CD4-positive, alpha-beta T cell treated with Interleukin-6 at 100 ng/mL for 8 hours (primary cell): Measurements from ENCODE around the gene COL2A1.

Source experiments
- DNase-seq: peaks from one replicate; pipeline ENCODE4 v3.0.0-alpha.2; 2020; ENCODE audit warnings: mixed read lengths, low spot score

Gene COL2A1

DNA sequence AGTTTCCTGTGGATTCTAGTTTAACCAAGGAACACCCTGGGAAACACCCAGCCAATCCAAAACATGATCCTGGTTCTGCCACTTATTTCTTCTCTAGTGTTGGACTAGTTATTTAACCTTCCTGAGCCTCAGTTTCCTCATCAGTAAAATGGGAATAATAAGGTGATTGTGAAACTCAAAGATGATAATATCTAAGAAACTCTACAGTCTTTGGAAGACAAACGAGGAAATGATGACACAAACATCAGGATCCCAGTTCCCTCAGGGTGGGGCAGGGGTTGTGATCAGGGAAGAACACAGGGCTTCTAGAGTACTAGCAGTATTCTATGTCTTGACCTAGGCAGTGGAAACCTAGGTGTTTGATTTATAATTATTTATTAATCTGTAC lies 58.9 kb downstream of the COL2A1 start:
- DNase-seq = no peak

DNA sequence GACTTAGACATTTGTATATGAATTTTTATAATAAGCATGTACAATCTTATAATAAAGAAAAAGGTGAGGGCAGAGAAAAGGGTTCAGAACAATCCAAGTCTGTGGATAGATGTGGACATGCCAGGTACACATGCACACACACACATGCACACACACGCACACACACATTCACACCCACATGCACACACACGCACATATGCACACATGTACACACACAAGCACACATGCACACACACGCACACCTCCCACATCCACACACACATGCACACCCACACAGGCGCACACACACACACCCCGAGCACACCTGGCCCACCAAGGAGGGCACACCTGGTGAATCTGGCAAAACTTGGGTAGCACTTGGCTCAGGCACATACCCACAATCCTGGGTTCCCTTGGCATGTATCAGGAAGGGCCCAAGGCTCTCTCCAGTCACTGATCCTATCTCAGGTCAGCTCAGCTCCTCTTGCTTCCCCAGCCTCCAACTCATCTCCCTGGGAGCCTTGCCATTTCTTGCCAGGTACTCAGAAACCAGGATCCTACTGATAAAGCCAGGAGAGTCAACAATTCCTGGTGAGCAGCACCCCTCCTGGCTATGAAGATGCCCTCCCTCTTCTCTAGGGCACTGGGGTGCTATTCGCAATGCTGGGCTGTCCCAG lies 59.5 kb downstream of the COL2A1 start:
- DNase-seq = no peak

DNA sequence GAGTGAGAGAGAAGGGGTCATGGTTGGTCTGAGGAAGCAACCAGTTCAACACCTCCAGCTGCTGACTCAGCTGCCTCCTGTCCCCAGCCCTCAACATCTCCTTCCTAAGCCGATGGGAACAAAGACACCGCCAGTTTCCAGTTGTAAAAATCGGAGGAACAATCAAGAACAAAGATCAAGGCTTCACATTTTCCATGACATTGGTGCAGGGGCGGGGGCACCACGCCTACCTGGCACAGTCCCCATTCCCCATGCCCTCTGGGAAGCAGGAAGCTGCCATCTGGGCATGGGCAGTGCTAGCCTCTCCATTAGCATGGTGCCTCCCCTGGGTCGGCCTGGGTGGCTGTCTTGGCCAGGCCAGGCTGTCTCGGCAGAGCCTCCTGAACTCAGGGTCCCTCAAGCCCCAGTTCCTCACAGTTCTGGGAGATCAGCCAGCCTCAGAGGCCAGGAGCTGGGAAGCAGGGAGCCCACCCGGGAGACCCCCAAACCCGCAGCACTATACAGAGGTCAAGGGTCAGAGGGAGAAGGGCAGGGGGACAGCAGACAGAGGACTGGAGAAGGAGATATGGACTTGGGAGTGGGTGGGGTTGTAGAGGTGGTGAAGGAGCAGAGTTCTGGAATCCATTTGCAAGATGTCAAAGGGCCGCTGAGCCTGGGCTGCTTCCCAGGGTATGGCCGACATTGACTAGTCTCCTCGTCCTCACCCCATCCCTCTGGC lies 60.5 kb downstream of the COL2A1 start:
- no peak for DNase-seq

DNA sequence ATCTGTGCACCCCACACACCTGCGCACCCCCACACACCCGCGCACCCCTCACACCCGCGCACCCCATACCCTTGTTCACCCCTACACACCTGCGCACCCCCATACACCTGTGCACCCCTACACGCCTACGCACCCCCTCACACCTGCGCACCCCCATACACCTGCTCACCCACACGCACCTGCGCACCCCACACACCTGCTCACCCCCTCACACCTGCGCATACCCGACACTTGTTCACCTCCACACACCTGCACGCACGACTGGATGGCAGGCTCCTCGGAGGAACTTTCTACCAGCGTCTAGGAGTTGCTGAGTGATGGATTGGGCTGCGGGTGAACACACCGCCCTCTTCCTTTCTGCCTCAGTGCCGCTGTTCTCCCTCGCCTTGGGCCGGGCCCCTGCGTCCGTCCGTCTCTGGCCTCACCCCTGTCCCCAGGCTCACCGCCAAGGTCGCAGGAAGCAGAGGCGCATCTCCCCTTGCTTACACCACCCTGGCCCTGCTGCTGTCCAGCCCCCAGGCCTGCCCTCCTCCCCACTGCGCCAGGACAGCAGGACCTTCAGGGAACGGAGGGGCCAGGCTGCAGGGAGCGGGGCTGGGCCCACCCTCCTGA lies 61.6 kb downstream of the COL2A1 start:
- no peak for DNase-seq

DNA sequence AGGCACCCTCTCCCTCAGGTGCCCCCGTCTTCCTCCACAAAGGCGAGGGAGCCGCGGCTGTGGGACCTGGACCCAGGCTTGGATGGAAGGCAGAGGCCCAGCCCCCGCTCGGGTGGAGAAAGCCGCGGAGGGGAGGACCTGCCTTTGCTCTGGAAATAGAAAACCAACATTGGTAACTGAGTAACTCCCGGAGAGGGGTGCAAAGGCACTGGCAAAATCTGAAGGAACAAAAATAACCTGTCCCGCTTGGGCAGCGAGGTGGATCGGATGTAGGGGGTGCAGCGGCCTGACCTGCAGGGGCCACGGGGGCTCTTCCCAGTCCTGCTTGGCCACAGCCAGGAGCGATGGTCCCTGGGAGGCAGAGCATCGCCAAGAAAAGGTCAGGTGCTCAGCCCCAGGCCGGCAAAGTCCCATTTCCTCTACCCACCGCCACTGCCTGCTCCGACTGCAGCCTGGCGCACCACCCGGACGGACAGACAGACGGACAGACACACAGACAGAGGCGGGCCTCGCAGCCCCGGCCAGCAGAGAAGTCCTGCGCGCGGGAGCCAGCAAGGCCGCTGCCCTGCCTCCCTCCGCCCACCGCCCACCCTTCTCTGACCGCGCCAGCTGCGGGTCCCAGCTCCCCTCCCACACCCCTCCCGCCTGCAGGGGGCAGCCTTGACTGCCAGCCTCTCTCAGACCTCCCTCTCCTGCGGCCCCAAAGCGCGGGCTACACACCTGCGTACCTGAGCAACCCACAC lies 62.2 kb downstream of the COL2A1 start:
- DNase-seq = peak; percentile 26

DNA sequence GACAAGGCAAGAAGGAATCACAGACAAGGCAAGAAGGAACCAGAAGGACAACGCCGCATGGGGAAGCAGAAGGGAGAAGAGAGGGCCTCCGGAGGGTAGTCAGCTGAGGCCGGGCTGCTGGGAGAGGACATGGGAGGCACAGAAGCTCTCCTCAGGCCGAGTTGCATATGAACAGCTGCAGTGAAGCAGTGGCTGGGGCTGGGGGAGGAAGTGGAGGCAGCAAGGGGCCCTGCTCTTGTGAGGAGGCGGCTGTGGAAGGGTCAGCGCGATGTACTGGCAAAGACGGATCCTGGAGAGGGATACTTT lies 62.8 kb downstream of the COL2A1 start:
- no peak for DNase-seq

DNA sequence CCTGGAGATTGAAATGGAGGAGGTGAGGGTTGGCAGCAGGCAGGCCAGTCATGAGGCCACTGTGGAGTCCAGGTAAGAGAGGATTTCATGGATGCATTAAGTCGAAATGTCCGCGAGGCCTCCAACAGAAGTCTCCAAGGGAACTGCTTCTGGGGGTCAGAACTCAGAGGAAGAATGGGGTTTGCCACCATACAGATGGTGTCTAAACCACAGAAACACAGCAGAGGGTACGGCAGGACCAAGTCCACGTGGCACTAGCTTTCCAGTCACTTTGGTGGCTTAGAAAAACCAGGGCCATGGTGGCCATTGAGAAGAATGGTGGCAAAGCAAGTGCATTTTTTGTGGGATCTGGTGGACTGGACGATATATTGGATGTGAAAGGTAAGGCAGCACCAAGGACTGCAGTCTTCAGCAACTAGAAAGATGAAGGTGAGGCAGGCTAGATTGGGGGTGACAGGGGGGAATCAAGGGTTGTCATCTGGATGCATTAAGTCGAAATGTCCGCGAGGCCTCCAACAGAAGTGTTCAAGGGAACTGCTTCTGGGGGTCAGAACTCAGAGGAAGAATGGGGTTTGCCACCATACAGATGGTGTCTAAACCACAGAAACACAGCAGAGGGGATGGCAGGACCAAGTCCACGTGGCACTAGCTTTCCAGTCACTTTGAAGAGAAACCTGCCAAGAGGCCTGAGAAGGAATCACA lies 63.4 kb downstream of the COL2A1 start:
- DNase-seq = no peak

DNA sequence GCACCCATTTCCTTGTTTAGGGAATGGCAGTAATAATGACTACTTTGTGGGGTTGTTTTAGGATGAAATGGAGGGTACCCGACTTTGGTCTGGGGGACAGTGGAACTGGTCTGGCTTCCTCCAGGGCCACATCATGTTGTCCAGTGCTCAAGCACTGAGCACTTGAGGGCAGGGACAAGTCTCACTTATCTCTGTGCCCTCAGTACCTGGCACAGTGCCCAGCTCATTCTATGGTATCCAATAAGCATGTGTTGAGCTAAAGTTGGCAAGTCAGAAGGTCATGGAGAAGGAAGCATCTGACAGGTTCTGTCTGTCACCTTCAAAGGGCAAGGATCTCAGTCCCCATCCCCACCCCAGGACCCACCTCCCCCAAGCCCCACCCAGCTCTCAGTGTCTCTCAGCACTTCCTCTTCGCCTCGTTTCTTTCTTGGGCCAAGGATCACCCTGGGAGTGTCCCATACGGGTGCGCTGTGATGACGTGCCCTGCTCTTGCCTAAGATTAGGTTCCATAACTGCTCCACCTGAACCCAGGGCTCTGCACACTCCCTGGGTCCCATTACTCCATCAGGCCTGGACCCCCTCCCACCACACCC lies 65.2 kb downstream of the COL2A1 start:
- no peak for DNase-seq

DNA sequence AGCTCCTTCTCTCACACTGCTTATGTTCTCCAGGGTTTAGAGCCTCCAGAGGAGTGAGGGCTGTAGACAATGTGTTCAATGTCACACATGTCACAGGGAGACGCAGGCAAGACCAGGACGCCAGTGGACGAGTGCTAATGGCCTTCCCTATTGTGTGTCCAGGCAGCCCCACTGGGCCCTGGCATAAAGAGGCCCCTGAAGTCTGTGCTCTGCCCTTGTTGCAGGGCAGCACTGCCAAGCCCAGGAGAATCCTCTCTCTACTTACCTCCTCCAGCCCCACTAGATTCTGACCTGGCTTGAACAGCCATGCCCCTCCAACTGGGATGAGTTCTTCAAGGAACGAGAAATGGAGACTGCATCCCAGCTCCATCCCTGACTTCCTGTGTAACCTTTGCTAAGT lies 65.7 kb downstream of the COL2A1 start:
- DNase-seq = no peak

DNA sequence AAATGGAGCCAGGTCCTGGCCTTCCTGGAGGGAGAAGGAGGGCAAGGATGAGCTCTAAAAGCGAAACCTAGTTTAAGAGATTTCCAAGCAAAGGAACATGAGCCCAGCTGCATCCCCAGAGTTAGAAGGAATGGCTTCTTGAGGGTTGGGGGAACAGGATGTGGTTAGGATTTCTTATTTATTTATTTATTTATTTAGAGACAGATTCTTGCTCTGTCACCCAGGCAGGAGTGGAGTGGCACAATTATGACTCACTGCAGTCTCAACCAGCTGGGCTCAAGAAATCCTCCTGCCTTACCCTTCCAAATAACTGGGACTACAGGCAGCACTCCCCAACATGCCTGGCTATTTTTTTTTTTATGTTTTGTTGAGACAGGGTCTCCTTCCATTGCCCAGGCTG lies 66.2 kb downstream of the COL2A1 start:
- no peak for DNase-seq

DNA sequence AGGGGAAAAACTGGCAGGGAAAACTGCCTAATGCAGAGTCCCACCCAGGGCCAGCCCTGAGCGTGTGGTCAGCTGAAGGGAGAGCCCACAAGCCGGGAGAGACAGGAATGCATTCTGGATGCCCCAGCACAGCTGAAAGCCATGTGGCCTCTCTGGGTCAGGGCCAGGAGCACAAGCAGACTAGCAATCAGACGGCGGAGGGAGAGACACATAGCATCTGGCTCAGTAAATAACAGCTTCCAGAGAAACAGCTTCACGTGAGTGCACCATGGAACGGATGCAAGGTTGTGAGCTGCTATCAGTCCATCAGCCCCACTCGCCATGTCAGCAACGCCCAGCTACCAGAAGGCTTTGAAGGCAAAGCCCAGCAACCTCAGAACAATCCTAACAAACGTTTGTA lies 69.1 kb downstream of the COL2A1 start:
- DNase-seq = no peak

DNA sequence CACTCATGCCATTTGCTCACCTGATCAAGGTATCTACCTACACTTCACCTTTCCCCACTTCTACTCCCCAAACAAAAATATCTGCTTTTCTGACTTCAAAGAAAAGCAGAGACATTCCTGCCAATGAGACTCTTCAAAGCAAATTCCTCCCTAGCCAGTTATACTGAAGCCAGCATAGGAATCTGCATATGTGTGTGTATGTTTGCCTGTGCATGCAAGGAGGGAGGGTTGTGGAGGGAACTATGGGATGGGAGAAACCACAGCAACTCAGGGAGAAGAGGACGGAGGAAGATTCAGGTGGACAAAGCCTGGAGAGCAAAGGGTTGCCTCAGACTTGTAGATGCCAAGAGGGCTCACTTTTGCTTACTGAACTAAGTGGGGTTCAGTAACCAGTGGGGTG lies 73.1 kb downstream of the COL2A1 start:
- DNase-seq = no peak

DNA sequence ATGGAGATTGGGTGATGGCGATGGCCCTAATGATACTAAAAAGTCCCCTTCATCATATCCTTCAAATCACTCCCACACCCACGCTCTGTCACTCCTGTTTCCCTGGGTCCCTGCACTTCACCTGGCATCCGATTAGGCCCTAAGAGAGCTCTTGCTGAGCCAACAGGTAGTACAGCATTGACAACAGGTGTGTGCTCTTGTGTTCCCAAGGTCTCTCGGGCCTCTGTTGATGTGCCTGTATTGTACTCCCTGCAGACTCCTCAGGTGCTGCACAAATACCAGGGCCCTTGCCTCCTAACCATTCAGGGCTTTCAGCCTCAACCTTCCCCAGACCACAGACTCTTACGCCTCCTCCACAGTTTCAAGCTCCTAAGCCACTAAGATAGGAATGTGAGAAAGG lies 73.6 kb downstream of the COL2A1 start:
- no peak for DNase-seq

DNA sequence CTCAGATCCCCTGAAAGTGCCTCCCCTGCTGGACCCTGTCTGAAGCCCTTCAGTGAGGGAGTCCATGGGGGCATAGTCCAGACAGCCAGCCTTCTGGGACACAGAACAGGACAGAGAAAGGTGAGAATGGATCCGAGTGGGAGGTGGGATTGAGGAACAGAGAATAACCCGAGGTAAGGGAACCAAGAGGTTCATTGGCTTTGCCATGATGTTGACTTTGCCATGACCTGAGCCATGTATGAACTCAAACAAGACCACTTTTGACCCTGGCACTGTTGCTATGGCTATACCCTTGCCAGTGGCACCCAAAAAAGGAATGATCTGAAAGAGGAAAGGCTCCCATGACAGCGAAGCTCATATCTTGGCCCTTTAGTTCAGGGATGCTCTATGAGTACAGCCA lies 76.9 kb downstream of the COL2A1 start:
- no peak for DNase-seq
